ENCODE measurements around the gene MARK3.

MARK3 gene

GRCh38 chr14:103367995-103368394, 17.2 kb upstream of the MARK3 start:
- TF ChIP-seq CTCF (IDR thresholded peaks at IDR 0.05) (no peak), ZFX (IDR thresholded peaks at IDR 0.05; ENCODE audit: borderline replicate concordance) (no peak)
- H3K27ac ChIP-seq = no peak overlapping the region

GRCh38 chr14:103370087-103370486, 15.1 kb upstream of the MARK3 start:
- TF ChIP-seq ZFX (IDR thresholded peaks at IDR 0.05; ENCODE audit: borderline replicate concordance) (no peak), CTCF (IDR thresholded peaks at IDR 0.05) (no peak)
- H3K27ac ChIP-seq = no peak overlapping the region

GRCh38 chr14:103372017-103372416, 13.2 kb upstream of the MARK3 start:
- TF ChIP-seq ZFX (IDR thresholded peaks at IDR 0.05; ENCODE audit: borderline replicate concordance) = no peak
- no peak for TF ChIP-seq CTCF (IDR thresholded peaks at IDR 0.05)
- H3K27ac ChIP-seq = no peak overlapping the region

GRCh38 chr14:103372552-103373304, 12.5 kb upstream of the MARK3 start:
- no peak overlapping the region for H3K27ac ChIP-seq
- TF ChIP-seq CTCF (IDR thresholded peaks at IDR 0.05) = no peak
- no peak for TF ChIP-seq ZFX (IDR thresholded peaks at IDR 0.05; ENCODE audit: borderline replicate concordance)

- TF ChIP-seq CTCF (IDR thresholded peaks at IDR 0.05) = no peak
- TF ChIP-seq ZFX (IDR thresholded peaks at IDR 0.05; ENCODE audit: borderline replicate concordance) = no peak
- H3K27ac ChIP-seq = peak overlapping the region; percentile 51
These were observed 11.1 kb upstream of the MARK3 start for GRCh38 chr14:103374121-103374520.

GRCh38 chr14:103377522-103378037, 7.6 kb upstream of the MARK3 start:
- TF ChIP-seq CTCF (IDR thresholded peaks at IDR 0.05) = no peak
- TF ChIP-seq ZFX (IDR thresholded peaks at IDR 0.05; ENCODE audit: borderline replicate concordance) = no peak
- no peak overlapping the region for H3K27ac ChIP-seq

- TF ChIP-seq ZFX (IDR thresholded peaks at IDR 0.05; ENCODE audit: borderline replicate concordance) (no peak), CTCF (IDR thresholded peaks at IDR 0.05) (no peak)
- no peak overlapping the region for H3K27ac ChIP-seq
These were observed 7.0 kb upstream of the MARK3 start for GRCh38 chr14:103378038-103378854.

Measured in 22Rv1 (cell line).